GM12878 (cell line): ENCODE measurements around the gene CMSS1. TPM values are rescaled to one million over a fixed set of nuclear protein-coding genes. Genes with fewer than 3 reads are reported as not detected.

Experiments
- ATAC-seq: fragments of 200-7000 bp; cut with Tn5 transposase; 3 replicates; pipeline ENCODE4 v1.9.1; 2020; ENCODE audit warnings: mild to moderate bottlenecking, moderate library complexity
- BruUV-seq: library from RNA; stranded (reverse); fragments of 400-500 nt; replicated peaks from 2 replicates; lab custom pipeline; 2021; lab: Mats Ljungman, UMichigan
- CTCF ChIA-PET: fragments of 300-600 bp; sonication (Branson Sonifier 250); formaldehyde crosslinking; extraction: SDS; loops from one replicate; lab custom pipeline; 2021; ENCODE audit warnings: inconsistent platforms; lab: Yijun Ruan, JAX
- POLR2A ChIA-PET: fragments of 350-600 bp; formaldehyde crosslinking; extraction: SDS; loops from one replicate; lab custom pipeline; 2021; ENCODE audit warnings: inconsistent platforms; lab: Charles Lee
- RAD21 ChIA-PET: fragments of 300-600 bp; sonication (Branson Sonifier 250); formaldehyde crosslinking; loops from one replicate; lab custom pipeline; 2023; ENCODE audit warnings: antibody characterized with exemption; ENCODE audit not compliant: unreplicated experiment; lab: Charles Lee
- SMC1A ChIA-PET: fragments of 300-600 bp; sonication (Branson Sonifier 250); formaldehyde crosslinking; loops from one replicate; lab custom pipeline; 2023; ENCODE audit not compliant: unreplicated experiment, uncharacterized antibody; lab: Charles Lee
- DNase-seq: peaks from one replicate; pipeline ENCODE4 v3.0.0-alpha.2; 2011; ENCODE audit warnings: low read depth, low spot score
- FAIRE-seq: peaks from 3 replicates; lab custom pipeline; 2011; peaks lifted over from hg19 to GRCh38; lab: Jason Lieb, UNC
- H2AFZ ChIP-seq: 2 replicates; pipeline ENCODE4 v1.6.0; 2011; ENCODE audit warnings: low read depth, low read length, control low read depth; ENCODE audit not compliant: control insufficient read depth
- H3K27ac ChIP-seq: 2 replicates; pipeline ENCODE4 v1.5.1; 2011; ENCODE audit warnings: control low read depth; ENCODE audit not compliant: control insufficient read depth, insufficient read depth
- H3K27me3 ChIP-seq, 2 experiments: replicated peaks in 1 of 2; 2 replicates each; pipeline versions ENCODE4 v1.6.0 to v1.6.1; 2011; ENCODE audit warnings: low read length in 1 of 2; ENCODE audit not compliant: control insufficient read depth in 2 of 2, insufficient read depth in 2 of 2
- H3K36me3 ChIP-seq, 2 experiments: 2 replicates each; pipeline ENCODE4 v1.5.1; 2011; ENCODE audit warnings: low read length in 1 of 2; ENCODE audit not compliant: control insufficient read depth in 2 of 2, insufficient read depth in 2 of 2
- H3K4me1 ChIP-seq: 2 replicates; pipeline ENCODE4 v1.6.1; 2011; ENCODE audit warnings: mild to moderate bottlenecking, low read length, moderate library complexity, mixed read lengths; ENCODE audit not compliant: control insufficient read depth, insufficient read depth
- H3K4me2 ChIP-seq: 2 replicates; pipeline ENCODE4 v1.6.0; 2011; ENCODE audit warnings: control low read depth; ENCODE audit not compliant: control insufficient read depth, insufficient read depth
- H3K4me3 ChIP-seq: fragments of 200-600 bp; sonication (generic); 2 replicates; pipeline ENCODE4 v1.5.1; 2016
- H3K79me2 ChIP-seq: 2 replicates; pipeline ENCODE4 v1.6.0; 2011; ENCODE audit warnings: low read length; ENCODE audit not compliant: control insufficient read depth, insufficient read depth
- H3K9ac ChIP-seq: 2 replicates; pipeline ENCODE4 v1.8.0; 2011; ENCODE audit warnings: low read length, control low read depth, mixed read lengths; ENCODE audit not compliant: control insufficient read depth, insufficient read depth
- H3K9me3 ChIP-seq: replicated peaks from 3 replicates; pipeline ENCODE4 v1.5.1; 2011; ENCODE audit warnings: mild to moderate bottlenecking, low read length; ENCODE audit not compliant: control insufficient read depth, insufficient read depth
- H4K20me1 ChIP-seq: 2 replicates; pipeline ENCODE4 v1.6.0; 2011; ENCODE audit not compliant: control insufficient read depth, insufficient read depth
- E2F4 ChIP-seq: IDR thresholded peaks from 2 replicates; pipeline ENCODE4 v1.6.1; 2012; ENCODE audit warnings: low read depth, low read length, improper control_type of control experiment
- EP300 ChIP-seq, 2 experiments: fragments of 150-350 bp in 1 of 2; IDR thresholded peaks; 2 replicates each; pipeline ENCODE4 v1.6.1; 2011 to 2012; ENCODE audit warnings: low read depth in 2 of 2, low read length in 2 of 2, borderline replicate concordance in 1 of 2, improper control_type of control experiment in 1 of 2, inconsistent platforms in 1 of 2; ENCODE audit not compliant: control insufficient read depth in 1 of 2
- GABPA ChIP-seq: IDR thresholded peaks from 2 replicates; pipeline ENCODE4 v1.6.1; 2014; ENCODE audit warnings: antibody characterized with exemption, low read depth, mild to moderate bottlenecking, inconsistent platforms
- MXI1 ChIP-seq: fragments of 150-350 bp; IDR thresholded peaks from 2 replicates; pipeline ENCODE4 v1.6.1; 2011; ENCODE audit warnings: low read depth, mild to moderate bottlenecking, inconsistent platforms, low read length, improper control_type of control experiment
- POLR2AphosphoS2 ChIP-seq: IDR thresholded peaks from 2 replicates; pipeline ENCODE4 v1.6.1; 2011; ENCODE audit warnings: low read depth, mild to moderate bottlenecking, low read length, improper control_type of control experiment, moderate library complexity
- RB1 ChIP-seq: fragments of 450-650 bp; formaldehyde crosslinking; IDR thresholded peaks from 2 replicates; pipeline ENCODE4 v1.6.1; 2017; ENCODE audit warnings: mild to moderate bottlenecking, borderline replicate concordance
- RCOR1 ChIP-seq: conservative IDR thresholded peaks from 2 replicates; pipeline ENCODE4 v1.6.1; 2012; ENCODE audit warnings: low read depth, low read length, improper control_type of control experiment
- SREBF1 ChIP-seq: IDR thresholded peaks from 2 replicates; pipeline ENCODE4 v1.6.1; 2012; ENCODE audit warnings: mild to moderate bottlenecking, low read length
- TBL1XR1 ChIP-seq: IDR thresholded peaks from 2 replicates; pipeline ENCODE4 v1.6.1; 2012; ENCODE audit warnings: low read depth, low read length, improper control_type of control experiment
- TCF3 ChIP-seq: IDR thresholded peaks from 2 replicates; pipeline ENCODE4 v1.6.1; 2012; ENCODE audit warnings: low read depth, mild to moderate bottlenecking, low read length, borderline replicate concordance; ENCODE audit not compliant: insufficient read depth
- YBX1 ChIP-seq: fragments of 450-650 bp; IDR thresholded peaks from 2 replicates; pipeline ENCODE4 v1.6.1; 2016; ENCODE audit warnings: antibody characterized with exemption
- WGBS: methylation state at CpG from one replicate; pipeline ENCODE4 v1.1.6; 2016; ENCODE audit warnings: low lambda C conversion rate; ENCODE audit not compliant: insufficient replicate concordance, insufficient coverage; ENCODE audit errors: missing lambda C conversion rate; 5-methylcytosine and 5-hydroxymethylcytosine counted together
- in situ Hi-C: fragments of 300-500 bp; cut with MboI; formaldehyde crosslinking; loops from 9 replicates; pipeline ENCODE4 v1.14.3; 2018; ENCODE audit warnings: mixed read lengths
- intact Hi-C: fragments of 100-400 bp; cut with micrococcal nuclease; formaldehyde crosslinking; loops from one replicate; pipeline ENCODE4 v1.14.2; 2022; ENCODE audit not compliant: unreplicated experiment
- polyA plus RNA-seq, 11 experiments: library from polyadenylated mRNA; depleted of rRNA in 4 of 11; unstranded in 6 of 11; stranded (reverse) in 5 of 11; fragments of >200 nt; fragmentation: Nextera tagmentation in 4 of 11; fragmentation: Illumina TruSeq in 1 of 11; extraction: Ambion mirVana in 4 of 11; extraction: Trizol in 1 of 11; gene quantifications; 1 replicate in 1 of 11; 2 replicates in 10 of 11; pipeline versions ENCODE4 v1.2.1 to v1.2.3, GENCODE V29; 2011 to 2016; ENCODE audit warnings: inconsistent platforms in 2 of 11, missing spikeins in 2 of 11, low read depth in 1 of 11
- total RNA-seq, 4 experiments: library from RNA; depleted of rRNA in 3 of 4; stranded (reverse); fragments of >200 nt in 3 of 4; fragmentation: Illumina TruSeq in 1 of 4; extraction: Trizol in 1 of 4; gene quantifications; 2 replicates each; pipeline versions ENCODE4 v1.2.1 to v1.2.3, GENCODE V29; 2013 to 2021

CMSS1 gene
- total and polyA plus RNA-seq, 10 of the 15 experiments (the other 5 are each of a cell fraction or from before 2014, with no cell fraction given): 31.0 to 118 (median 70.1) TPM

- ATAC-seq (no peak), FAIRE-seq (no peak), DNase-seq (no peak)
- peaks cover 5% of the 10 kb centered on the region for H3K79me2 ChIP-seq
- no peaks in the 10 kb centered on the region for H4K20me1 ChIP-seq
- ChIA-PET POLR2A (no interaction called here), RAD21 (no interaction called here), SMC1A (no interaction called here), CTCF (no interaction called here)
- no peak overlapping the region for H2AFZ ChIP-seq
- no peaks in the 10 kb centered on the region for H3K27me3 ChIP-seq
- no peaks in the 10 kb centered on the region; the same call in 2 of the 3 replicates for H3K9me3 ChIP-seq
- H3K4me2 ChIP-seq: no peak overlapping the region
- H3K9ac ChIP-seq: no peak overlapping the region
- no peak for TF ChIP-seq POLR2AphosphoS2
- no peak for TF ChIP-seq SREBF1
- no peak for TF ChIP-seq RB1
- TF ChIP-seq EP300 (IDR thresholded peaks at IDR 0.05; ENCODE audit: borderline replicate concordance in 1 of 2, control insufficient read depth in 1 of 2, low read depth in 2 of 2, low read length in 2 of 2): no peak
- no peak for TF ChIP-seq MXI1
- no peak for TF ChIP-seq RCOR1
- no peak for TF ChIP-seq YBX1
- TF ChIP-seq GABPA: no peak
- TF ChIP-seq TBL1XR1: no peak
- no peak for TF ChIP-seq E2F4
- no peak for TF ChIP-seq TCF3
- no peak overlapping the region for H3K4me3 ChIP-seq
- H3K27ac ChIP-seq: no peak overlapping the region
- BruUV-seq: no TSS peak
- intact Hi-C loops: no loop called here
- in situ Hi-C loops: no loop called here
- H3K36me3 ChIP-seq: no peaks in the 10 kb centered on the region
- WGBS: 95% methylated on average over 1 of the region's 1 CpG
- H3K4me1 ChIP-seq: peaks cover 25% of the 10 kb centered on the region
Observed at GRCh38 chr3:99865321-99865720, 47.7 kb downstream of the CMSS1 start.
